Fibroblast of gingiva (primary cell): ENCODE data around the gene SLC66A3.

ENCODE experiments used
- DNase-seq: peaks from one replicate; pipeline ENCODE4 v3.0.0-alpha.2; 2011; ENCODE audit warnings: low read depth

The SLC66A3 gene

GRCh38 chr2:11134349-11134748 lies 20.9 kb upstream of the SLC66A3 start:
- DNase-seq, result no peak

GRCh38 chr2:11140492-11140891 lies 14.8 kb upstream of the SLC66A3 start:
- peak; percentile 47 for DNase-seq

- DNase-seq, result no peak
Observed at GRCh38 chr2:11141319-11141718, 13.9 kb upstream of the SLC66A3 start.

GRCh38 chr2:11142330-11142729 lies 12.9 kb upstream of the SLC66A3 start:
- no peak for DNase-seq

- no peak for DNase-seq
Observed at GRCh38 chr2:11142987-11143386, 12.3 kb upstream of the SLC66A3 start.

GRCh38 chr2:11144077-11144737 lies 11.1 kb upstream of the SLC66A3 start:
- no peak for DNase-seq

GRCh38 chr2:11144738-11145079 lies 10.6 kb upstream of the SLC66A3 start:
- no peak for DNase-seq

- no peak for DNase-seq
Observed at GRCh38 chr2:11145350-11145749, 9.9 kb upstream of the SLC66A3 start.

- no peak for DNase-seq
Observed at GRCh38 chr2:11146076-11146475, 9.2 kb upstream of the SLC66A3 start.

- DNase-seq, result no peak
Observed at GRCh38 chr2:11147263-11147662, 8.0 kb upstream of the SLC66A3 start.

- DNase-seq, result no peak
Observed at GRCh38 chr2:11152591-11152990, 2.7 kb upstream of the SLC66A3 start.

- no peak for DNase-seq
Observed at GRCh38 chr2:11154016-11154922, 998 bp upstream of the SLC66A3 start.

GRCh38 chr2:11154923-11155380 lies 315 bp upstream of the SLC66A3 start:
- peak; percentile 97 for DNase-seq

- no peak for DNase-seq
Observed at GRCh38 chr2:11156396-11157075, 1.3 kb downstream of the SLC66A3 start.

GRCh38 chr2:11157296-11157695 lies 2.0 kb downstream of the SLC66A3 start:
- no peak for DNase-seq

GRCh38 chr2:11157731-11158130 lies 2.5 kb downstream of the SLC66A3 start:
- no peak for DNase-seq

- DNase-seq, result no peak
Observed at GRCh38 chr2:11158916-11159573, 3.8 kb downstream of the SLC66A3 start.

GRCh38 chr2:11159574-11160170 lies 4.4 kb downstream of the SLC66A3 start:
- DNase-seq, result no peak

- DNase-seq, result no peak
Observed at GRCh38 chr2:11160256-11160655, 5.0 kb downstream of the SLC66A3 start.

- no peak for DNase-seq
Observed at GRCh38 chr2:11160731-11161455, 5.6 kb downstream of the SLC66A3 start.

GRCh38 chr2:11161747-11162146 lies 6.5 kb downstream of the SLC66A3 start:
- DNase-seq, result no peak
